GM12872 (cell line): ENCODE results near the gene TEDDM1.

Experiments used
- CTCF ChIP-seq: IDR thresholded peaks from 3 replicates; pipeline ENCODE4 v1.5.1; 2011; ENCODE audit warnings: low read depth, mild to moderate bottlenecking, low read length, moderate library complexity; ENCODE audit not compliant: insufficient read depth

Gene TEDDM1

GRCh38 chr1:182384387-182384960 is 16.0 kb downstream of the TEDDM1 start:
- TF ChIP-seq CTCF = no peak

GRCh38 chr1:182383934-182384333 is 16.5 kb downstream of the TEDDM1 start:
- TF ChIP-seq CTCF = no peak

GRCh38 chr1:182383037-182383661 is 17.3 kb downstream of the TEDDM1 start:
- no peak for TF ChIP-seq CTCF

GRCh38 chr1:182381962-182382819 is 18.3 kb downstream of the TEDDM1 start:
- TF ChIP-seq CTCF = no peak

- TF ChIP-seq CTCF = no peak
Observed at GRCh38 chr1:182380199-182380598, 20.3 kb downstream of the TEDDM1 start.

GRCh38 chr1:182376936-182377574 is 23.4 kb downstream of the TEDDM1 start:
- no peak for TF ChIP-seq CTCF
